Measurements from ENCODE around the gene MTUS2.

The MTUS2 gene

GRCh38 chr13:29513981-29514719 is 694.0 kb downstream of the MTUS2 start:
- DNase-seq: no peak

- DNase-seq: no peak
Measured at GRCh38 chr13:29514720-29515310, 694.7 kb downstream of the MTUS2 start.

GRCh38 chr13:29515372-29515771 is 695.2 kb downstream of the MTUS2 start:
- DNase-seq: no peak

- DNase-seq: no peak
Measured at GRCh38 chr13:29516012-29516411, 695.9 kb downstream of the MTUS2 start.

- DNase-seq: no peak
Measured at GRCh38 chr13:29516880-29517279, 696.7 kb downstream of the MTUS2 start.

GRCh38 chr13:29519921-29520320 is 699.8 kb downstream of the MTUS2 start:
- no peak for DNase-seq

- DNase-seq: no peak
Measured at GRCh38 chr13:29520671-29521070, 700.5 kb downstream of the MTUS2 start.

- DNase-seq: no peak
Measured at GRCh38 chr13:29521336-29521735, 701.2 kb downstream of the MTUS2 start.

- DNase-seq: no peak
Measured at GRCh38 chr13:29522044-29522685, 702.0 kb downstream of the MTUS2 start.

- DNase-seq: no peak
Measured at GRCh38 chr13:29523199-29523961, 703.2 kb downstream of the MTUS2 start.

- DNase-seq: no peak
Measured at GRCh38 chr13:29524176-29524575, 704.0 kb downstream of the MTUS2 start.

GRCh38 chr13:29524641-29525040 is 704.5 kb downstream of the MTUS2 start:
- no peak for DNase-seq

- no peak for DNase-seq
Measured at GRCh38 chr13:29525757-29526156, 705.6 kb downstream of the MTUS2 start.

- no peak for DNase-seq
Measured at GRCh38 chr13:29526741-29527140, 706.6 kb downstream of the MTUS2 start.

GRCh38 chr13:29527511-29527910 is 707.4 kb downstream of the MTUS2 start:
- no peak for DNase-seq

- no peak for DNase-seq
Measured at GRCh38 chr13:29527916-29528315, 707.8 kb downstream of the MTUS2 start.

- peak; percentile 35 to 47 for DNase-seq
Measured at GRCh38 chr13:29529754-29530153, 709.6 kb downstream of the MTUS2 start.

GRCh38 chr13:29530901-29531300 is 710.8 kb downstream of the MTUS2 start:
- no peak for DNase-seq

- no peak for DNase-seq
Measured at GRCh38 chr13:29532116-29532515, 712.0 kb downstream of the MTUS2 start.

- no peak for DNase-seq
Measured at GRCh38 chr13:29532821-29533220, 712.7 kb downstream of the MTUS2 start.

- DNase-seq: no peak
Measured at GRCh38 chr13:29534083-29534482, 713.9 kb downstream of the MTUS2 start.

- DNase-seq: no peak
Measured at GRCh38 chr13:29535663-29536655, 715.8 kb downstream of the MTUS2 start.
